ENCODE measurements around the gene LST1.

Gene LST1

DNA sequence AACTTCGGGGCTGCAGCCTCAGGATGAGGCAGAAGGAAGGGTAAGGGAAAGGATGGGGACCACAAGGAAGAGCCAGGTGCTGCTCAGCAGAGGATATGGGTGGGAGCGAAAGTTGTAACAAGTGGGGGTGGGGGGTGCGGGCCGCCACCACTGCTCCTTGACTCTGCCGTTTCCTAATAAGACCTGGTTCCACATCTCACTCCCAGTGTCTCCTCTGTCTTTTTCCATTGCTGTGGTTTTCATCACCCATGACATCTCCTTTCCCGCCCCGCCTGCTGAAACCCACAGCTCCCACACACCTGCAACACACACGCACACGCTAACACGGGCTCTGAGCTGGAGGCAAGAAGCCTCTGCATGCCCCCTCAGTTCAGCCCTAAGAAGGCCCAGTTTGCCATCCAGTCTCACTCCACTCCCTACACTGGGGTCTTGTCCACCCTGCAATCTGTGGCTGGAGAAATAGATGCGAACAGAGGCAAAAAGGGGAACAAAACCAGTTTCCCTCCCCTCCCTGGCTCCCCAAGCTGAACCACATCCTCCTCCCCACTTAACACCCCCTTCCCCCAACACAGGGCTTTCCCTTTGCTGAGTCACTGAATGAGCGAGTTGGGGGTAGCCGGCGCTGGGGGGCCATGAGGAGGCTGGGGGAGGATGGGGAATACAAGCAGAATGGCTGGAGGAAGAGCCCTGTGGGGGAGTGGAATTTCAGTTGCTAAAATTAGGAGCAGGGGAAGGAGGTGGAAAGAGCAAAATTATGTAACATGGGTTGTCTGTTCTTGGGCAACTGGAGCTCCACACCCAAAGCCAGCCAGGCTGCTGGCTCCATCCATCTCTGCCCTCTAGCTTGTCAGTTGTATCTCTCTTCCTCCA is 27.2 kb upstream of the LST1 start:
- CTCF ChIA-PET, result interaction anchor here (0.6 kb wide), 1 partner anchor 38 kb away, joined by 3 read pairs; no protein-coding TSS in a partner anchor
- no peak for DNase-seq (ENCODE audit: low spot score)

DNA sequence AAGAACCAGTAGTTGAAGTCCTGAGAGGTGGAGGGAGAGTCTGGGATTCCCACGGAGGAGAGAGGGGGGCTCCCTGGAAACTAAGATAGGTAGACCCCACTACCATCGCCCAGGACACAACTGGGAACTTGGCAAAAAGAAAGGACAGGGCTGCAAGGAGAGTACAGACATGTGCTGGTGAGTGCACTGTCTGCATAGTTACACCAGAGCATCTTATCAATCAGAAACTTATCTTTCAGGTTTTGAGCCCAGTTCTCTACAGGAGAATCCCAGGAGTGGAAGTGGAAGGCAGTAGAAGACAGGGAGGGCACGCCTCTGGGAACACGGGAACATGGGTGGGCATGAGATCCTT is 26.5 kb upstream of the LST1 start:
- TF ChIP-seq, protein P1, sequence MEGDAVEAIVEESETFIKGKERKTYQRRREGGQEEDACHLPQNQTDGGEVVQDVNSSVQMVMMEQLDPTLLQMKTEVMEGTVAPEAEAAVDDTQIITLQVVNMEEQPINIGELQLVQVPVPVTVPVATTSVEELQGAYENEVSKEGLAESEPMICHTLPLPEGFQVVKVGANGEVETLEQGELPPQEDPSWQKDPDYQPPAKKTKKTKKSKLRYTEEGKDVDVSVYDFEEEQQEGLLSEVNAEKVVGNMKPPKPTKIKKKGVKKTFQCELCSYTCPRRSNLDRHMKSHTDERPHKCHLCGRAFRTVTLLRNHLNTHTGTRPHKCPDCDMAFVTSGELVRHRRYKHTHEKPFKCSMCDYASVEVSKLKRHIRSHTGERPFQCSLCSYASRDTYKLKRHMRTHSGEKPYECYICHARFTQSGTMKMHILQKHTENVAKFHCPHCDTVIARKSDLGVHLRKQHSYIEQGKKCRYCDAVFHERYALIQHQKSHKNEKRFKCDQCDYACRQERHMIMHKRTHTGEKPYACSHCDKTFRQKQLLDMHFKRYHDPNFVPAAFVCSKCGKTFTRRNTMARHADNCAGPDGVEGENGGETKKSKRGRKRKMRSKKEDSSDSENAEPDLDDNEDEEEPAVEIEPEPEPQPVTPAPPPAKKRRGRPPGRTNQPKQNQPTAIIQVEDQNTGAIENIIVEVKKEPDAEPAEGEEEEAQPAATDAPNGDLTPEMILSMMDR (conservative IDR thresholded peaks at IDR 0.05; ENCODE audit: low read depth), result no peak
- H3K27ac ChIP-seq, result peak overlapping the region; percentile 57
- ChIA-PET POLR2A (ENCODE audit: low non-redundant PET) (no interaction called here), CTCF (no interaction called here)
- no peak for DNase-seq (ENCODE audit: low spot score)

More for the DNA sequence above, 27.2 kb upstream of the LST1 start:
- peak overlapping the region; percentile 57 for H3K27ac ChIP-seq
- POLR2A ChIA-PET (ENCODE audit: low non-redundant PET), result no interaction called here
- TF ChIP-seq, protein P1 (conservative IDR thresholded peaks at IDR 0.05; ENCODE audit: low read depth), result no peak

DNA sequence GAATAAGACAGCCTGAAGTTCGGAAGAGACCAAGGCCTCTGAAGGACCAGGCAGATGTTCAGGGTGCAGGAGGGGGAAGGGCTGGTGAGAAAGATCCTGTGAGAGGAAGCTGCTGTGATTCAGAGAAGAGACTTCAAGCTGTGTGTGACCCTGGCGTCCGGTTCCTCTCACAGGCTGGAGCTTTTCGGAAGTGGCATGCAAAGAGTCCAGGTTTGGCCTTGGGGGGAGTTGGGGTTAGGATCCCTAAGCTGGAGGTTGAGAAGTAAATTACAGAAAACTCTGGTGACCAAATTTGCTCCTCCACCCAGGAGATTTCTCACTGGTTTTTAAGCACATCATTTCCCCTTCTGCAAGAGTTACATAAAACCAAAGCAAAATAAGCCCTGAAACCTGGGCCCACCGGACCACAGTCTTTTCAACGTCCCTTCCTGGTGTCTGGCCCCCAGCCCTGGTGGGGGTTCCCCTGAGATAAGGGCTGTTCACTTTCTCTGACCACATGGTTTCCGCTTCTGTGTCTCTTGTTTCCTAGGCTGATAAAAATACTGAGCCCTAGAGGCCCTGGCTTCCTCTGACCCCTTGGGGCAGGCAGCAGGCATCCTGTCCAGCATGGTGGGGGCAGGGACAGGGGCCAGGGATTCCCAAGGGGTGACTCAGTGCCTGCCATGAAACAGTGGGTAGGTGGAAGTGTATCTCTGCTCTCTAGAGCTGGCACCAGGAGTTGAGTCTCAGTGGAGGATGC is 25.9 kb upstream of the LST1 start:
- TF ChIP-seq, protein P1 (conservative IDR thresholded peaks at IDR 0.05; ENCODE audit: low read depth), result no peak
- CTCF ChIA-PET, result interaction anchor here (0.6 kb wide), 1 partner anchor 66 kb away, joined by 5 read pairs; no protein-coding TSS in a partner anchor
- POLR2A ChIA-PET (ENCODE audit: low non-redundant PET), result no interaction called here
- H3K27ac ChIP-seq, result peak overlapping the region; percentile 57
- peak; percentile 65 for DNase-seq (ENCODE audit: low spot score)

DNA sequence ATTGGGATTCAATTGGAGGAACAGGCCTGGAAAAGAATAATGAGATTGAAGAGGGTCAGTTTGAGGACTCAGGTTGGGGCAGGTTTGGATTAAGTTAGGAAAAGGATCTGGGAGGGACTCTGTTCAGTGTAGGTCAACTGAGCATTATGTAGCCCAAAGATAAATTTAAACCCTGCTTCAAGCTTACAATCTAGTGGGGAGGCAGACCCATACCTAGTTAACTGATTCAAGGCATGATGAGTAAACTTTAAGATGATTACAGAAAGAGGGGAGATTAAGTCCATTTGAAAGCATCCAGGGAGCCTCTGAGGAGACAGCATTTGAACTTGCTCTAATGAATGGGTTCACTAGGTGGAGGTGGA is 25.4 kb upstream of the LST1 start:
- DNase-seq (ENCODE audit: low spot score), result no peak
- ChIA-PET POLR2A (ENCODE audit: low non-redundant PET) (no interaction called here), CTCF (interaction anchor here (0.6 kb wide), 1 partner anchor 66 kb away, joined by 5 read pairs; no protein-coding TSS in a partner anchor)
- TF ChIP-seq, protein P1 (conservative IDR thresholded peaks at IDR 0.05; ENCODE audit: low read depth), result no peak
- peak overlapping the region; percentile 57 for H3K27ac ChIP-seq

DNA sequence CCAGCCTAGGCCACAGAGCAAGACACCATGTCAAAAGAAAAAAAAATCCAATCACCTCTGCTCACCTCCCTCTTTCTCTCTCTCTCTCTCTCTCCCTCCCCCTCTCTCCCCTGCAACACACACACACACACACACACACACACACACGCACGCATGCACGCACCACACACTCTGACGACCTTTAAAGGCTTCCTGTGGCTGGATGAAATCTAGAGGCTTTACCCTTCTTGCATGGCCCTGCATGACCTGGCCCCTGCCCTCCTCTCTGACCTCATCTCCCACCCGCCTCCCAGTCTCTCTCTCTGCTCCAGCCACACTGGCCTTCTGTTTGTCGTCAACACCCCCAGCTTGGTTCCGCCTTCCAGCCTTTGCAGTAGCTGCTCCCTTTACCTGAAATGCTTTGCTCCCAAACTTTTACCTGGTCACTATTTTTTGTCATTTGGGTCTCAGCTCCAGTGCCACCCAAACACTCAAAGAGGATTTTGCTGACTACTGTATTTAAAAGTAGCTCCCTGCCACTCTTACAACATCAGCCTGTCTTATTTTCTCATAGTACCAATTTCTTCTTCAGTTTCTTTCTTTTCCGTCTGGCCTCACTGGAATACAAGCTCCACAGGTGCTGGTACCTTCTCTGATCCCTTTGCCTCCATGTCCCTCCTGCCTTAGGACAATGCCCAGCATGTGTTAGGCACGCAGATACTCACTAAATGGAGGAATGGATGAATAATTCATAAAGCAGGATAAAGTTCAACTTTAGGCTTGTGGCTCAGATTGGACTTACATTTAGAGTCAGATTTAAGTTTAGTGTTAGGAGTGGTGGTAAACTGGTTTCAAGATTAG is 18.3 kb upstream of the LST1 start:
- no peak for DNase-seq (ENCODE audit: low spot score)
- TF ChIP-seq, protein P1 (conservative IDR thresholded peaks at IDR 0.05; ENCODE audit: low read depth), result no peak
- H3K27ac ChIP-seq, result no peak overlapping the region
- ChIA-PET POLR2A (ENCODE audit: low non-redundant PET) (no interaction called here), CTCF (interaction anchor here (0.6 to 1.7 kb wide), 3 partner anchors 13 to 431 kb away, joined by 3 to 5 read pairs (median 3); no protein-coding TSS in a partner anchor)

DNA sequence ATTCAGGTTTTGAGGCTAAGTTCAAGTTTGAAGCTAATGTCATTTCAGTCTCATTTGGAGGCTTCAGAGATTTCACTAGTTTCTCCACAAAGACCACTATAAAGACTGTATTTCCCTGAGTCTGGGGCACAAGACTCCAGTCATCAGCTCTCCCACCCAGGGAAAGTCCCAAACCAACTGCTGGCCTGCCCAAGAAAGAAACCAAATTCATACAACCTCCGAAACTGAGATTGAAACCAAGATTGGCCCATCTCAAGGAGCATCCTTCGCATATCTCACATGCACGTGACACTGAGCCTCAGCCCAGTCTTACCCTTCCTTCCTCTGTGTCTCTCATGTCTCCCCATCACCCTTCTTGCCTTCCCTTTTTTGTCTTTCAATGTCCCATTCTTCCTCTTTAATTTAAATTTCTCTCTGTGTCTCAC is 17.5 kb upstream of the LST1 start:
- TF ChIP-seq, protein P1 (conservative IDR thresholded peaks at IDR 0.05; ENCODE audit: low read depth), result no peak
- DNase-seq (ENCODE audit: low spot score), result no peak
- POLR2A ChIA-PET (ENCODE audit: low non-redundant PET), result no interaction called here

More for the DNA sequence above, 17.5 kb upstream of the LST1 start:
- CTCF ChIA-PET, result interaction anchor here (1.7 kb wide), 1 partner anchor 12 kb away, joined by 5 read pairs; no protein-coding TSS in a partner anchor
- H3K27ac ChIP-seq, result no peak overlapping the region
